Epithelial cell of proximal tubule (primary cell): ENCODE data around the gene MAP1LC3A. TPM values are rescaled to one million over a fixed set of nuclear protein-coding genes. Genes with fewer than 3 reads are reported as not detected.

ENCODE experiments used
- DNase-seq: peaks from one replicate; pipeline ENCODE4 v3.0.0-alpha.2; 2011; ENCODE audit warnings: low read depth
- H3K4me3 ChIP-seq: 2 replicates; pipeline ENCODE4 v1.5.1; 2011; ENCODE audit warnings: low read depth, mild to moderate bottlenecking, low read length
- total RNA-seq: library from RNA; depleted of rRNA; stranded (reverse); fragments of >200 nt; gene quantifications from 2 replicates; pipeline ENCODE4 v1.2.3, GENCODE V29; 2015
- TF ChIP-seq, protein P1 (sequence below): conservative IDR thresholded peaks from 2 replicates; pipeline ENCODE4 v1.5.1; 2012; ENCODE audit warnings: low read depth, mild to moderate bottlenecking, low read length

Gene MAP1LC3A
- total RNA-seq, 1 donor from 2014 or later, result 28.3 TPM

DNA sequence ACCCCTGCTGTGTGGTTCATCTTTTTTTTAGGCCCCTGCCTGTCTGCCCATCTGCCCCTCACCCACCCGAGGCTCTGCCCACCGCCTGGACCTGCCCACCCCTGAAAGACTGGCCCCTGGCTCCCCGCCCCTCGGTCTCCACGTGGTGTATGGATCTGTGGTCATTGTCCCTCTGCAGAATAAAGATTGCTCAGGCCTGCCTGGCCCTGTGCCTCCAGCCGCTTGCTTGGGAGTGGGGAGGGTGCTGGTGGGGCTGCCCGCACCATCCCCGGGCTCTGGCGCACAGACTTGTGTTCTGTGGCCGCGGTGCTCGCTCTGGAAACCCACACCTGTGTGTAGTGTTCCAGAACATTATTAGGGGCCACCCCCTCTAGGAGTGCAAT is 1.6 kb downstream of the MAP1LC3A start:
- no peak for DNase-seq
- TF ChIP-seq, protein P1, sequence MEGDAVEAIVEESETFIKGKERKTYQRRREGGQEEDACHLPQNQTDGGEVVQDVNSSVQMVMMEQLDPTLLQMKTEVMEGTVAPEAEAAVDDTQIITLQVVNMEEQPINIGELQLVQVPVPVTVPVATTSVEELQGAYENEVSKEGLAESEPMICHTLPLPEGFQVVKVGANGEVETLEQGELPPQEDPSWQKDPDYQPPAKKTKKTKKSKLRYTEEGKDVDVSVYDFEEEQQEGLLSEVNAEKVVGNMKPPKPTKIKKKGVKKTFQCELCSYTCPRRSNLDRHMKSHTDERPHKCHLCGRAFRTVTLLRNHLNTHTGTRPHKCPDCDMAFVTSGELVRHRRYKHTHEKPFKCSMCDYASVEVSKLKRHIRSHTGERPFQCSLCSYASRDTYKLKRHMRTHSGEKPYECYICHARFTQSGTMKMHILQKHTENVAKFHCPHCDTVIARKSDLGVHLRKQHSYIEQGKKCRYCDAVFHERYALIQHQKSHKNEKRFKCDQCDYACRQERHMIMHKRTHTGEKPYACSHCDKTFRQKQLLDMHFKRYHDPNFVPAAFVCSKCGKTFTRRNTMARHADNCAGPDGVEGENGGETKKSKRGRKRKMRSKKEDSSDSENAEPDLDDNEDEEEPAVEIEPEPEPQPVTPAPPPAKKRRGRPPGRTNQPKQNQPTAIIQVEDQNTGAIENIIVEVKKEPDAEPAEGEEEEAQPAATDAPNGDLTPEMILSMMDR, result no peak
- no peak overlapping the region for H3K4me3 ChIP-seq

DNA sequence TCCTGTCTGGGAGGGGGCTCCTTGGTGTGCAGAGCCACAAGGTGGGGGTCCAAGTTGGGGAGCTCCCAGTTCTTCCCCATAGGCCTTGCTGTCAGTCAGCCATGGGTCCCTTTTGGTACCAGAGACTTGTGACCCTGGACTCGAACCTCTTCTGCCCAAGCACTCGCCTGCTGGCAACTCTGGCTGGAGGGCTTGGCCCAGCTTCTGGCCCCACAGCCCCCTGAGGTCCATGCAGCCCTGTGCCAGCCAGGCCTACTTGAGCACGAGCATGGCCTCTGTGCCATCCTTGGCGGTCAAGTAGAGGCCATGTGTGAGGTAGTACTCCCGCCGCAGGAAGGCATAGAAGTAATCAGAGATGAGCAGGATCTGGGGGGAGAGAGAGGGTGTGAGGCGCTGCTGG is 2.1 kb downstream of the MAP1LC3A start:
- no peak for DNase-seq
- TF ChIP-seq, protein P1, result no peak

DNA sequence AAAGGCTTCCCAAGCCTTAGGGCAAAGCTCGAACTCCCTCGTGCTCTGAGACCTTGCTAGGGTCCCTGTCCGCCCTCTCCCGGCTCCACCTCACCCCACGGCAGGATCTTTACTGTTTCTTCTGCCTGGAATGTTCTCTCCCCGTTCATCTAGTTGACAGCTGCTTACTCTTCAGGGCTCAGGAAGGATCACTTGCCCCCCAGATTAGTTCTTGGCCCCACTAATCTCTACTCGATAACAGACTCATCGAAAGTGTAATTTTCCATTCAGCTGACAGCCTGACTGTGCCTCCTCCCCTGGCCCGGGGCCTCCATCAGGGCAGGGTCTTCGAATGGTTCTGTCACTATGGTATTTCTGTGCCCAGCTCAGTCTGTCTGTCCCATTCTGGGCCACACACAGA is 3.1 kb downstream of the MAP1LC3A start:
- no peak for DNase-seq
- TF ChIP-seq, protein P1, result no peak
- no peak overlapping the region for H3K4me3 ChIP-seq

More for the DNA sequence above, 2.1 kb downstream of the MAP1LC3A start:
- no peak overlapping the region for H3K4me3 ChIP-seq

DNA sequence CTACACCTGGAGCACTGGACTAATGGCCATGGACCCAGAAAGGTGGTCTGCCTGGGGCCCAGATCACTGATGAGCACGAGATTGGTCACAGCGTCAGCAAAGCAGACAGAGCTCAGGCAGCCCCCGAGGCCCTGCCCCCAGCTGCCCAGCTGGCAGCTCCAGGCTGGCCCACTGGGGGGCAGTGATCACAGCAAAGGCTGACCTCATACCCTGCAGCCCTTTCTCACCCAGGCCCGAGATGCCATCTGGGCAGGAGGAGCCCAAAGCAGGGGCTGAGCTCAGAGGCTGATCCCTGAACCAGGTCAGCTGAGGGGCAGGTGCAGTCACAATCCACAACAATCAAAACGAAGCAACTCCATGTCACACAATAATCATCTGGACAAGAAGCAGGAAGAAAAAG is 4.1 kb downstream of the MAP1LC3A start:
- TF ChIP-seq, protein P1, result peak; percentile 58
- DNase-seq, result no peak
- H3K4me3 ChIP-seq, result no peak overlapping the region

DNA sequence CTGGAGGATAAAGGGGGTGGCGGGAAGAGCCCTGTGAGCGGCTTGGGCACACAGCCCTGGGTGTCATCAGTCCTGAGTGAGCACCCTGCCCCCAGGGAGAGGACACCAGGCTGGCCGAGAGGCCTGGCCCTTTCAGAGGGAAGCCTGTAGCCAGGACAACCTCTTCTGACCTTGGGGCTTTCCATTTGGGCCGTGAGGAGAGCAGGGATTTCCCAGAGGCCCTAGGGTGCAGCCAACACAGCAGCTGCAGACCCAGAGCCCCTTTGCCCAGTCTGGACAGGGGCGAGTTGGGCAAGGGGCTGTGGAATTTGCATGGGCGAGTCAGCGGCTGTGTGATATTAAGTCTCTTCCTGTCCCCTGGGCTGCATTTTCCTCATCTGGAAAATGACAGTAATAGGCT is 6.3 kb downstream of the MAP1LC3A start:
- TF ChIP-seq, protein P1, result no peak
- DNase-seq, result no peak
- no peak overlapping the region for H3K4me3 ChIP-seq

DNA sequence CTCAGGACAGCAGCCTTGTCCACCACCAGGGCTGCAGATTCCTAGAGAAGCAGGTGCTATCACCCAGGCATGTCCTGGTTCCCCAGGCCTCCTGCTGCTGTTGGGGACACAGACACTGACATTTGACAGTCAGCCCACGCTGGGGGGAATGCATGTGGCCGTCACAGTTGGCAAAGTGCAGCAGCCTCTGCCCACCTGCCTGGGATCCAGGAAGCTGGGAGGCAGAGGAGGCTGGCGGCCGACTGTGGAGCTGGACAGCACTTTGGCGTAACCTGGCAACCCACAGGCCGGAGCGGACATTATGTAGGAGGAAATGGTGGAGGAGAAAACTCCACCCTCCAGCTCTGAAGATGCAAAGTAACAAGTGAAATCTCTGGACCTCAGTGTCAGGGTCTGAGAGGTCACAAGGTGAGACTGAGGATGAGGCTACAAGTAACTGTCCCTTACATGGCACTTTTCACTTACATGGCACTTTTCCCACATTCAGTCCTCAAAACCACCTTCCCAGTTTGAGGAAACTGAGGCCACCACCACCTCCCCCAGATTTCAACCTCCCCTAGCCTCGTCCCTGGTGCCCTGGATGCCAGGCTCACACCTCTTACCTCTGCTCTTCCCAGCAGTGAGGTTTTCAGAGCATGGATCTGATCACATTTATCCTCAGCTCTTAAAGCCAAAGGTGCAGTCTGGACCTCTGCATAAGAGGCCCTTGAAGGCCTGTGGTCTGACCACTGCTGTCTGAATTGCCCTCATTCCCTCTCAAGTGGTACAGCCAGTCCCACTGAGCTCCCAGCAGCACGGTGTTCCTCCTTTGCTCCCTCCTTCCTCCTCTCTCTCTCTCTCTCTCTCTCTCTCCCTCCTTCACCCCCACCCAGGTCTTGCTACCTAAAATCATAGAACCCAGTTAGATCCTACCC is 8.7 kb downstream of the MAP1LC3A start:
- TF ChIP-seq, protein P1, result no peak
- no peak overlapping the region for H3K4me3 ChIP-seq
- DNase-seq, result no peak
